CD14-positive monocyte (primary cell): ENCODE data around the gene FBXL13. TPM values are rescaled to one million over a fixed set of nuclear protein-coding genes. Genes with fewer than 3 reads are reported as not detected.

ENCODE experiments used
- DNase-seq, 3 donors: peaks; one replicate each; pipeline ENCODE4 v3.0.0-alpha.2; 2011 to 2022
- H2AFZ ChIP-seq: 2 replicates; pipeline ENCODE4 v1.6.0; 2012; ENCODE audit warnings: mild to moderate bottlenecking, low read depth, low read length, inconsistent platforms; ENCODE audit not compliant: insufficient read depth, poor library complexity, severe bottlenecking
- H3K27ac ChIP-seq, 2 donors: 1 replicate in 1 of 2; 2 replicates in 1 of 2; pipeline ENCODE4 v1.5.1; 2012 to 2013; ENCODE audit warnings: low read length in 2 of 2, control low read depth in 1 of 2, inconsistent platforms in 1 of 2, low read depth in 1 of 2, mild to moderate bottlenecking in 1 of 2
- H3K27me3 ChIP-seq, 2 donors: one replicate each; pipeline versions ENCODE4 v1.6.0 to v1.6.1; 2011 to 2013; ENCODE audit warnings: low read length in 2 of 2; ENCODE audit not compliant: control insufficient read depth in 2 of 2, insufficient read depth in 2 of 2
- H3K36me3 ChIP-seq, 2 donors: replicated peaks in 1 of 2; 1 replicate in 1 of 2; 2 replicates in 1 of 2; pipeline versions ENCODE4 v1.5.1 to v1.6.1; 2012 to 2013; ENCODE audit warnings: low read length in 2 of 2, control low read depth in 1 of 2, inconsistent platforms in 1 of 2, mild to moderate bottlenecking in 1 of 2; ENCODE audit not compliant: insufficient read depth in 2 of 2, control insufficient read depth in 1 of 2
- H3K4me1 ChIP-seq, 2 donors: 1 replicate in 1 of 2; 2 replicates in 1 of 2; pipeline versions ENCODE4 v1.5.1 to v1.6.1; 2012 to 2013; ENCODE audit warnings: low read length in 2 of 2, control low read depth in 1 of 2, inconsistent platforms in 1 of 2, mild to moderate bottlenecking in 1 of 2, moderate library complexity in 1 of 2; ENCODE audit not compliant: insufficient read depth in 2 of 2, control insufficient read depth in 1 of 2
- H3K4me2 ChIP-seq: replicated peaks from 2 replicates; pipeline ENCODE3; 2012; ENCODE audit warnings: low read length, moderate library complexity, mild to moderate bottlenecking; ENCODE audit not compliant: poor library complexity, severe bottlenecking; ENCODE audit errors: extremely low read depth
- H3K4me3 ChIP-seq, 3 experiments: fragments of 200-600 bp in 1 of 3; sonication (generic) in 1 of 3; replicated peaks in 1 of 3; 1 replicate in 2 of 3; 2 replicates in 1 of 3; pipeline ENCODE4 v1.5.1; 2011 to 2013; ENCODE audit warnings: low read length in 3 of 3, mild to moderate bottlenecking in 3 of 3, control low read depth in 2 of 3, low read depth in 2 of 3, inconsistent platforms in 1 of 3, moderate library complexity in 1 of 3
- H3K79me2 ChIP-seq: 2 replicates; pipeline ENCODE4 v1.6.0; 2012; ENCODE audit warnings: mild to moderate bottlenecking, control low read depth, inconsistent platforms, low read length, moderate library complexity; ENCODE audit not compliant: insufficient read depth
- H3K9ac ChIP-seq: 2 replicates; pipeline ENCODE4 v1.6.0; 2017; ENCODE audit warnings: low read length, mild to moderate bottlenecking; ENCODE audit not compliant: insufficient read depth, poor library complexity, severe bottlenecking
- H3K9me3 ChIP-seq, 2 donors: replicated peaks in 1 of 2; 1 replicate in 1 of 2; 2 replicates in 1 of 2; pipeline versions ENCODE4 v1.5.1 to v1.6.1; 2012 to 2013; ENCODE audit warnings: low read length in 2 of 2, control low read depth in 1 of 2; ENCODE audit not compliant: control insufficient read depth in 1 of 2, insufficient read depth in 1 of 2
- H4K20me1 ChIP-seq: 2 replicates; pipeline ENCODE4 v1.6.0; 2012; ENCODE audit warnings: mild to moderate bottlenecking, low read length, control low read depth, moderate library complexity; ENCODE audit not compliant: insufficient read depth
- H3K27ac Mint-ChIP-seq, 7 donors: one replicate each; pipeline ENCODE4 v1.8.0; 2020; ENCODE audit warnings: mild to moderate bottlenecking in 7 of 7, mixed read lengths in 7 of 7, moderate library complexity in 6 of 7, inconsistent platforms in 2 of 7
- H3K27me3 Mint-ChIP-seq, 3 donors: one replicate each; pipeline ENCODE4 v1.8.0; 2021 to 2022; ENCODE audit warnings: low read depth in 3 of 3, mild to moderate bottlenecking in 3 of 3, mixed read lengths in 3 of 3, moderate library complexity in 3 of 3, inconsistent platforms in 1 of 3
- H3K36me3 Mint-ChIP-seq, 2 donors: one replicate each; pipeline ENCODE4 v1.8.0; 2020; ENCODE audit warnings: mixed read lengths in 2 of 2, inconsistent platforms in 1 of 2, mild to moderate bottlenecking in 1 of 2
- H3K4me1 Mint-ChIP-seq: one replicate; pipeline ENCODE4 v1.8.0; 2020; ENCODE audit warnings: mild to moderate bottlenecking, mixed read lengths
- H3K4me3 Mint-ChIP-seq, 2 donors: one replicate each; pipeline ENCODE4 v1.8.0; 2020; ENCODE audit warnings: mild to moderate bottlenecking in 2 of 2, mixed read lengths in 2 of 2, moderate library complexity in 1 of 2
- H3K9me3 Mint-ChIP-seq, 7 donors: one replicate each; pipeline ENCODE4 v1.8.0; 2020 to 2022; ENCODE audit warnings: mixed read lengths in 7 of 7, mild to moderate bottlenecking in 6 of 7, moderate library complexity in 6 of 7, inconsistent platforms in 2 of 7
- CTCF ChIP-seq: fragments of 200-600 bp; IDR thresholded peaks from one replicate; pipeline ENCODE4 v1.8.0; 2022; ENCODE audit warnings: antibody characterized with exemption, mild to moderate bottlenecking
- WGBS: methylation state at CpG from one replicate; pipeline ENCODE4 v1.1.5; 2013; ENCODE audit warnings: missing lambda C conversion rate; ENCODE audit not compliant: insufficient coverage; 5-methylcytosine and 5-hydroxymethylcytosine counted together
- intact Hi-C, 2 donors: fragments of 100-400 bp; cut with micrococcal nuclease; formaldehyde crosslinking; loops; one replicate each; pipeline versions ENCODE4 v1.15.0 to v1.15.1; 2023
- polyA plus RNA-seq, 3 donors: library from polyadenylated mRNA; depleted of rRNA in 1 of 3; unstranded in 2 of 3; stranded (reverse) in 1 of 3; fragments of 300-500 nt in 2 of 3; fragments of >200 nt in 1 of 3; fragmentation: Illumina TruSeq in 2 of 3; gene quantifications; 1 replicate in 2 of 3; 2 replicates in 1 of 3; pipeline ENCODE4 v1.2.3, GENCODE V29; 2012 to 2021

Gene FBXL13
- polyA plus RNA-seq, 3 donors, result 0.05 TPM; not detected in 2

GRCh38 chr7:102934239-102934638, 140.4 kb downstream of the FBXL13 start:
- Histone ChIP-seq H3K36me3 (no peaks in the 10 kb centered on the region), H4K20me1 (no peaks in the 10 kb centered on the region), H3K4me2 (no peak overlapping the region), H3K9me3 (no peaks in the 10 kb centered on the region), H3K79me2 (no peaks in the 10 kb centered on the region), H3K4me3 (no peak overlapping the region), H3K9ac (no peak overlapping the region), H2AFZ (no peak overlapping the region), H3K4me1 (peaks cover 21 to 22% of the 10 kb centered on the region in 2 donors), H3K27me3 (no peaks in the 10 kb centered on the region), H3K27ac (no peak overlapping the region)
- no peaks in the 10 kb centered on the region for H3K9me3 Mint-ChIP-seq
- intact Hi-C loops, result no loop called here
- H3K4me1 Mint-ChIP-seq, result peaks cover 23% of the 10 kb centered on the region
- no peak overlapping the region for H3K27ac Mint-ChIP-seq
- TF ChIP-seq CTCF, result no peak
- H3K36me3 Mint-ChIP-seq, result no peaks in the 10 kb centered on the region
- 98% methylated on average over 6 of the region's 8 CpGs for WGBS
- no peak overlapping the region for H3K4me3 Mint-ChIP-seq
- DNase-seq, result no peak
- H3K27me3 Mint-ChIP-seq, result no peaks in the 10 kb centered on the region

DNA sequence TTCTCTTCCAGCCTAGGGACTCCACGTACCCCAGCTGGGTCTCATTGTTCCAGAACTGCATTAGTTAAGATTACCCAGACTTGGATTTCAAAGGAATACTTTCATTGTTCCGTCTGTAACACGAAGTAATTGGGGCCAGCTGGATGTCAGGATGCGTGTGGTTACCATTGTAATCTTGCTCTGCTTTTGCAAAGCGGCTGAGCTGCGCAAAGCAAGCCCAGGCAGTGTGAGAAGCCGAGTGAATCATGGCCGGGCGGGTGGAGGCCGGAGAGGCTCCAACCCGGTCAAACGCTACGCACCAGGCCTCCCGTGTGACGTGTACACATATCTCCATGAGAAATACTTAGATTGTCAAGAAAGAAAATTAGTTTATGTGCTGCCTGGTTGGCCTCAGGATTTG, 140.8 kb downstream of the FBXL13 start:
- Histone ChIP-seq H3K36me3 (no peaks in the 10 kb centered on the region), H3K27ac (no peak overlapping the region), H3K9ac (no peak overlapping the region), H3K27me3 (no peaks in the 10 kb centered on the region), H3K4me3 (no peak overlapping the region), H3K9me3 (no peaks in the 10 kb centered on the region), H4K20me1 (no peaks in the 10 kb centered on the region), H3K4me1 (peaks cover 21 to 22% of the 10 kb centered on the region in 2 donors), H2AFZ (no peak overlapping the region), H3K79me2 (no peaks in the 10 kb centered on the region), H3K4me2 (no peak overlapping the region)
- H3K4me1 Mint-ChIP-seq, result peaks cover 23% of the 10 kb centered on the region
- no peaks in the 10 kb centered on the region for H3K27me3 Mint-ChIP-seq
- no peak overlapping the region for H3K27ac Mint-ChIP-seq
- H3K9me3 Mint-ChIP-seq, result no peaks in the 10 kb centered on the region
- WGBS, result 96% methylated on average over 14 of the region's 15 CpGs
- intact Hi-C loops, result no loop called here
- no peak overlapping the region for H3K4me3 Mint-ChIP-seq
- no peak for TF ChIP-seq CTCF
- no peak for DNase-seq
- no peaks in the 10 kb centered on the region for H3K36me3 Mint-ChIP-seq
